Measurements from ENCODE around the gene RUFY3. TPM values are rescaled to one million over a fixed set of nuclear protein-coding genes. Genes with fewer than 3 reads are reported as not detected.

Gene RUFY3
- total and polyA plus RNA-seq, 2 of the 13 experiments (the other 11 are each of a cell fraction or from before 2014, with no cell fraction given): 17.9 to 25.3 TPM

DNA sequence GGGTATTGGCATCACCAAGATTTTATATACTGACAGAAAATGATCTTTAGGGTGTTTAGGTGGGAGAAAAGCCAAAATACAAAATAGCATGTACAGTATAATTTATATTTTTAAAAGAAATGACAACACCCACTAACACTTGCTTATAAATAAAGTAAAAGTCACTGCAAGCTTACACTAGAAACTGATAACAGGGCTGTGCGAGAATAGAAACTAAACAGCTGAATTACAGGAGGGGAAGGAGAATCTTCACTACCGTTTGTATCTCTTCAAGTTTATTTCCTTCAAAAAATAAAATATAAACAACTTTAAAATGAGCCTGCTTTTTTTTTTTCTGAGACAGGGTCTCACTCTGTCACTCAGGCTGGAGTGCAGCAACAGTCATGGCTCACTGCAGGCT is 95.1 kb downstream of the RUFY3 start:
- ATAC-seq (no peak), FAIRE-seq (no peak), DNase-seq (ENCODE audit: low spot score) (no peak)
- TF ChIP-seq CCDC6 (CRISPR knock-in tag; IDR thresholded peaks at IDR 0.05) (no peak), ZNF747 (CRISPR knock-in tag; IDR thresholded peaks at IDR 0.05; ENCODE audit: borderline replicate concordance) (no peak), TGIF2 (CRISPR knock-in tag; IDR thresholded peaks at IDR 0.05) (no peak)
- TF ChIP-seq, protein P1, sequence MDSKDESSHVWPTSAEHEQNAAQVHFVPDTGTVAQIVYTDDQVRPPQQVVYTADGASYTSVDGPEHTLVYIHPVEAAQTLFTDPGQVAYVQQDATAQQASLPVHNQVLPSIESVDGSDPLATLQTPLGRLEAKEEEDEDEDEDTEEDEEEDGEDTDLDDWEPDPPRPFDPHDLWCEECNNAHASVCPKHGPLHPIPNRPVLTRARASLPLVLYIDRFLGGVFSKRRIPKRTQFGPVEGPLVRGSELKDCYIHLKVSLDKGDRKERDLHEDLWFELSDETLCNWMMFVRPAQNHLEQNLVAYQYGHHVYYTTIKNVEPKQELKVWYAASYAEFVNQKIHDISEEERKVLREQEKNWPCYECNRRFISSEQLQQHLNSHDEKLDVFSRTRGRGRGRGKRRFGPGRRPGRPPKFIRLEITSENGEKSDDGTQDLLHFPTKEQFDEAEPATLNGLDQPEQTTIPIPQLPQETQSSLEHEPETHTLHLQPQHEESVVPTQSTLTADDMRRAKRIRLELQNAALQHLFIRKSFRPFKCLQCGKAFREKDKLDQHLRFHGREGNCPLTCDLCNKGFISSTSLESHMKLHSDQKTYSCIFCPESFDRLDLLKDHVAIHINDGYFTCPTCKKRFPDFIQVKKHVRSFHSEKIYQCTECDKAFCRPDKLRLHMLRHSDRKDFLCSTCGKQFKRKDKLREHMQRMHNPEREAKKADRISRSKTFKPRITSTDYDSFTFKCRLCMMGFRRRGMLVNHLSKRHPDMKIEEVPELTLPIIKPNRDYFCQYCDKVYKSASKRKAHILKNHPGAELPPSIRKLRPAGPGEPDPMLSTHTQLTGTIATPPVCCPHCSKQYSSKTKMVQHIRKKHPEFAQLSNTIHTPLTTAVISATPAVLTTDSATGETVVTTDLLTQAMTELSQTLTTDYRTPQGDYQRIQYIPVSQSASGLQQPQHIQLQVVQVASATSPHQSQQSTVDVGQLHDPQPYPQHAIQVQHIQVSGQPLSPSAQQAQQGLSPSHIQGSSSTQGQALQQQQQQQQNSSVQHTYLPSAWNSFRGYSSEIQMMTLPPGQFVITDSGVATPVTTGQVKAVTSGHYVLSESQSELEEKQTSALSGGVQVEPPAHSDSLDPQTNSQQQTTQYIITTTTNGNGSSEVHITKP (CRISPR knock-in tag; IDR thresholded peaks at IDR 0.05; ENCODE audit: low read depth): no peak
- BruUV-seq (replicated peaks): no TSS peak
- no peak overlapping the region for H2AFZ ChIP-seq (ENCODE audit: low read length)
- no peaks in the 10 kb centered on the region for H4K20me1 ChIP-seq (ENCODE audit: insufficient read depth, low read length)
- in situ Hi-C loops (cut with HindIII; ENCODE audit: extremely low pct_ligation_motif_present, low pct_unique_long_range_greater_than_20kb) (no loop called here), intact Hi-C loops (cut with micrococcal nuclease; ENCODE audit: unreplicated experiment) (no loop called here)
- H3K4me1 ChIP-seq (ENCODE audit: insufficient read depth, low read length): no peaks in the 10 kb centered on the region
- no peaks in the 10 kb centered on the region for H3K9me3 ChIP-seq (ENCODE audit: low read length)
- no peak overlapping the region for H3K27ac ChIP-seq (ENCODE audit: extremely low read length, insufficient read depth, low read length)
- ChIA-PET POLR2A (no interaction called here), CTCF (ENCODE audit: low intra/inter-chr PET ratio, low total read pairs) (no interaction called here)
- no peaks in the 10 kb centered on the region for H3K27me3 ChIP-seq (ENCODE audit: control insufficient read depth in 1 of 2, insufficient read depth in 2 of 2, low read length in 2 of 2)
- no peak overlapping the region for H3K9ac ChIP-seq (ENCODE audit: insufficient read depth, low read depth, low read length)
- no peak overlapping the region for H3K4me3 ChIP-seq (replicated peaks in 1 of 3; ENCODE audit: insufficient read depth in 1 of 3, low read depth in 2 of 3, low read length in 3 of 3)
- no peak overlapping the region for H3K4me2 ChIP-seq (ENCODE audit: low read depth, low read length)
- H3K36me3 ChIP-seq (replicated peaks in 1 of 2; ENCODE audit: control insufficient read depth in 1 of 2, insufficient read depth in 2 of 2, low read length in 2 of 2): peaks cover 0 to 19% of the 10 kb centered on the region in 2 experiments; a peak in 3 of 5 replicates
- H3K79me2 ChIP-seq (ENCODE audit: insufficient read depth, low read length): no peaks in the 10 kb centered on the region
- WGBS (ENCODE audit: low lambda C conversion rate): 51% methylated on average over 2 of the region's 2 CpGs
